SK-N-SH treated with all-trans-retinoic acid at 6 μM for 48 hours (cell line): ENCODE data around the gene DPM2.

ENCODE experiments used
- ATAC-seq: fragments of 200-7000 bp; cut with Tn5 transposase; 3 replicates; pipeline ENCODE4 v1.9.1; 2020; ENCODE audit warnings: mild to moderate bottlenecking, moderate library complexity
- ARNTL ChIP-seq: fragments of 450-650 bp; formaldehyde crosslinking; IDR thresholded peaks from 2 replicates; pipeline ENCODE4 v1.5.0; 2020; ENCODE audit warnings: low read depth, mild to moderate bottlenecking, moderate library complexity, borderline replicate concordance
- BACH2 ChIP-seq: fragments of 250-450 bp; sonication (Bioruptor Pico); IDR thresholded peaks from 2 replicates; pipeline ENCODE4 v1.9.0; 2021; ENCODE audit warnings: mild to moderate bottlenecking, borderline replicate concordance
- ESRRG ChIP-seq: fragments of 250-450 bp; sonication (Bioruptor Pico); IDR thresholded peaks from 2 replicates; pipeline ENCODE4 v1.6.1; 2021; ENCODE audit warnings: mild to moderate bottlenecking
- GLIS3 ChIP-seq: fragments of 250-450 bp; sonication (Bioruptor Pico); IDR thresholded peaks from 2 replicates; pipeline ENCODE4 v1.5.0; 2020; ENCODE audit warnings: mild to moderate bottlenecking, moderate library complexity
- ISL1 ChIP-seq: fragments of 250-450 bp; sonication (Bioruptor Pico); IDR thresholded peaks from 2 replicates; pipeline ENCODE4 v2.1.2; 2022; ENCODE audit warnings: mild to moderate bottlenecking, moderate library complexity
- OSR1 ChIP-seq: fragments of 250-450 bp; sonication (Bioruptor Pico); IDR thresholded peaks from 2 replicates; pipeline ENCODE4 v1.8.0; 2022; ENCODE audit warnings: moderate library complexity, mild to moderate bottlenecking, inconsistent platforms
- PPARA ChIP-seq: fragments of 250-450 bp; sonication (Bioruptor Pico); IDR thresholded peaks from 2 replicates; pipeline ENCODE4 v1.5.0; 2020; ENCODE audit warnings: mild to moderate bottlenecking, borderline replicate concordance
- RARB ChIP-seq: fragments of 250-450 bp; sonication (Bioruptor Pico); IDR thresholded peaks from 2 replicates; pipeline ENCODE4 v1.8.0; 2021; ENCODE audit warnings: mild to moderate bottlenecking, moderate library complexity
- SNAI2 ChIP-seq: fragments of 250-450 bp; sonication (Bioruptor Pico); IDR thresholded peaks from 2 replicates; pipeline ENCODE4 v1.5.0; 2020; ENCODE audit warnings: mild to moderate bottlenecking, moderate library complexity
- TCF4 ChIP-seq: fragments of 250-450 bp; sonication (Bioruptor Pico); IDR thresholded peaks from 2 replicates; pipeline ENCODE4 v1.8.0; 2021; ENCODE audit warnings: mild to moderate bottlenecking, moderate library complexity, borderline replicate concordance
- TOX ChIP-seq: fragments of 250-450 bp; sonication (Bioruptor Pico); IDR thresholded peaks from 2 replicates; pipeline ENCODE4 v1.8.0; 2021; ENCODE audit warnings: mild to moderate bottlenecking, moderate library complexity, borderline replicate concordance
- ZC3H10 ChIP-seq: fragments of 250-450 bp; sonication (Bioruptor Pico); IDR thresholded peaks from 2 replicates; pipeline ENCODE4 v1.5.1; 2021; ENCODE audit warnings: mild to moderate bottlenecking, moderate library complexity
- ZFP3 ChIP-seq: fragments of 250-450 bp; sonication (Bioruptor Pico); IDR thresholded peaks from 2 replicates; pipeline ENCODE4 v1.5.0; 2020; ENCODE audit warnings: mild to moderate bottlenecking, moderate library complexity
- ZFP30 ChIP-seq: fragments of 450-650 bp; formaldehyde crosslinking; IDR thresholded peaks from 2 replicates; pipeline ENCODE4 v1.5.0; 2022; ENCODE audit warnings: mild to moderate bottlenecking, moderate library complexity
- ZNF565 ChIP-seq: fragments of 450-650 bp; formaldehyde crosslinking; conservative IDR thresholded peaks from 2 replicates; pipeline ENCODE4 v1.5.0; 2020; ENCODE audit warnings: low read depth, mild to moderate bottlenecking, moderate library complexity
- ZNF70 ChIP-seq: fragments of 450-650 bp; formaldehyde crosslinking; IDR thresholded peaks from 2 replicates; pipeline ENCODE4 v1.5.0; 2020; ENCODE audit warnings: mild to moderate bottlenecking, moderate library complexity
- ZNF8 ChIP-seq: fragments of 450-650 bp; formaldehyde crosslinking; IDR thresholded peaks from 2 replicates; pipeline ENCODE4 v1.5.0; 2020; ENCODE audit warnings: mild to moderate bottlenecking, moderate library complexity
- TF ChIP-seq, protein P1 (sequence below): fragments of 250-450 bp; sonication (Bioruptor Pico); IDR thresholded peaks from 2 replicates; pipeline ENCODE4 v1.5.1; 2021; ENCODE audit warnings: mild to moderate bottlenecking, moderate library complexity
- TF ChIP-seq, protein P2 (sequence below): fragments of 250-450 bp; sonication (Bioruptor Pico); IDR thresholded peaks from 2 replicates; pipeline ENCODE4 v1.8.0; 2020; ENCODE audit warnings: mild to moderate bottlenecking, moderate library complexity, borderline replicate concordance
- TF ChIP-seq, protein P3 (sequence below): fragments of 250-450 bp; sonication (Bioruptor Pico); IDR thresholded peaks from 2 replicates; pipeline ENCODE4 v1.5.1; 2020; ENCODE audit warnings: low read depth, mild to moderate bottlenecking, moderate library complexity
- TF ChIP-seq, protein P4 (sequence below): fragments of 250-450 bp; sonication (Bioruptor Pico); IDR thresholded peaks from 2 replicates; pipeline ENCODE4 v1.5.0; 2020; ENCODE audit warnings: mild to moderate bottlenecking, moderate library complexity
- TF ChIP-seq, protein P5 (sequence below): fragments of 250-450 bp; sonication (Bioruptor Pico); IDR thresholded peaks from 2 replicates; pipeline ENCODE4 v1.8.0; 2021; ENCODE audit warnings: low read depth, mild to moderate bottlenecking, moderate library complexity, borderline replicate concordance

DPM2 gene

DNA sequence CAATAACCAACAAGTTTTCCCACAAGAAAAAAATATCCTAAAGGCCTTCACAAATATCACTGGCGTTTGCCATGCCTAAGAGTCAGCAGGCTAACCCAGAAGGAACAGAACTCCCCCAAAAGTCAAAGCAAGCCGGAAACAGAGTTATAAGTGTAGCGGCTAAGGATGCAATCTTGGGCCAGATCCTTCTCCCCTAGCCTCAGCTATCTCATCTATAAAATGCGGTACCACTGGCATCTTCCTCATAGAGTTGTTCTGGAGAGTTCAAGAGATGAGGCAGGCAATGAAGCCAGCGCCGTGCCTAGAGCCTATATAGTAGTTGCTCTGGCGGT is 632 bp downstream of the DPM2 start (continued):
- TF ChIP-seq ZFP30 (no peak), ZNF565 (no peak), ZC3H10 (no peak)

DNA sequence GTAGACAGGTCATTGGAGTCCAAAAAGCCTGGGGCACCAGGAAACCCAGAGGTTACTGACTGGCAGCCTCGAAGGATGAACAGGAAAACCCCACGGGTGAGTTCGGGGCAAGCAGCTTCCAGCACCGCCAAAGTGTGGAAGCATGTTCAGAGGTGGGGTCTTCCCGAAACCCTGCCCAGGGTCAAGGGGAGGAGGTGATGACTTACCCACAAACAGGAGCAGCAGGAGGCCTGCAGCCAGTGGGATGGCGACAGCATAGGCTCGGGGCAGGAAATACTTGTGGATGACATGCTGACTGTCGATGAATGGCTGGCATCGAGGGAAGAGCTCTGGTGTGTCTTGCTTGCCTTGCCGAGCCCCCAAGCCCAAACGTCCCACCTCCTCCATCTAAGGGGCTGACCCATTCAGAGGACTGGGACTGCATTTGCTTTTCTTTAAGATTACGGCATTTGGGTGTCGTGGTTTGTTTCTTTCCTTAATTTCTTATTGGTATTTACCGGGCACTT is 1.3 kb downstream of the DPM2 start:
- TF ChIP-seq, protein P1, sequence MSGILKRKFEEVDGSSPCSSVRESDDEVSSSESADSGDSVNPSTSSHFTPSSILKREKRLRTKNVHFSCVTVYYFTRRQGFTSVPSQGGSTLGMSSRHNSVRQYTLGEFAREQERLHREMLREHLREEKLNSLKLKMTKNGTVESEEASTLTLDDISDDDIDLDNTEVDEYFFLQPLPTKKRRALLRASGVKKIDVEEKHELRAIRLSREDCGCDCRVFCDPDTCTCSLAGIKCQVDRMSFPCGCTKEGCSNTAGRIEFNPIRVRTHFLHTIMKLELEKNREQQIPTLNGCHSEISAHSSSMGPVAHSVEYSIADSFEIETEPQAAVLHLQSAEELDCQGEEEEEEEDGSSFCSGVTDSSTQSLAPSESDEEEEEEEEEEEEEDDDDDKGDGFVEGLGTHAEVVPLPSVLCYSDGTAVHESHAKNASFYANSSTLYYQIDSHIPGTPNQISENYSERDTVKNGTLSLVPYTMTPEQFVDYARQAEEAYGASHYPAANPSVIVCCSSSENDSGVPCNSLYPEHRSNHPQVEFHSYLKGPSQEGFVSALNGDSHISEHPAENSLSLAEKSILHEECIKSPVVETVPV (CRISPR knock-in tag) = no peak
- TF ChIP-seq, protein P2, sequence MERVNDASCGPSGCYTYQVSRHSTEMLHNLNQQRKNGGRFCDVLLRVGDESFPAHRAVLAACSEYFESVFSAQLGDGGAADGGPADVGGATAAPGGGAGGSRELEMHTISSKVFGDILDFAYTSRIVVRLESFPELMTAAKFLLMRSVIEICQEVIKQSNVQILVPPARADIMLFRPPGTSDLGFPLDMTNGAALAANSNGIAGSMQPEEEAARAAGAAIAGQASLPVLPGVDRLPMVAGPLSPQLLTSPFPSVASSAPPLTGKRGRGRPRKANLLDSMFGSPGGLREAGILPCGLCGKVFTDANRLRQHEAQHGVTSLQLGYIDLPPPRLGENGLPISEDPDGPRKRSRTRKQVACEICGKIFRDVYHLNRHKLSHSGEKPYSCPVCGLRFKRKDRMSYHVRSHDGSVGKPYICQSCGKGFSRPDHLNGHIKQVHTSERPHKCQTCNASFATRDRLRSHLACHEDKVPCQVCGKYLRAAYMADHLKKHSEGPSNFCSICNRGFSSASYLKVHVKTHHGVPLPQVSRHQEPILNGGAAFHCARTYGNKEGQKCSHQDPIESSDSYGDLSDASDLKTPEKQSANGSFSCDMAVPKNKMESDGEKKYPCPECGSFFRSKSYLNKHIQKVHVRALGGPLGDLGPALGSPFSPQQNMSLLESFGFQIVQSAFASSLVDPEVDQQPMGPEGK = no peak
- TF ChIP-seq ARNTL (no peak), BACH2 (CRISPR knock-in tag) (no peak), TCF4 (CRISPR knock-in tag) (no peak), RARB (CRISPR knock-in tag) (no peak), ESRRG (CRISPR knock-in tag) (no peak), TOX (CRISPR knock-in tag) (no peak), ZFP30 (no peak), ZFP3 (CRISPR knock-in tag) (no peak), SNAI2 (CRISPR knock-in tag) (no peak), ZC3H10 (no peak), ZNF565 (no peak), OSR1 (CRISPR knock-in tag) (no peak), ZNF70 (CRISPR knock-in tag) (no peak)
- TF ChIP-seq, protein P3, sequence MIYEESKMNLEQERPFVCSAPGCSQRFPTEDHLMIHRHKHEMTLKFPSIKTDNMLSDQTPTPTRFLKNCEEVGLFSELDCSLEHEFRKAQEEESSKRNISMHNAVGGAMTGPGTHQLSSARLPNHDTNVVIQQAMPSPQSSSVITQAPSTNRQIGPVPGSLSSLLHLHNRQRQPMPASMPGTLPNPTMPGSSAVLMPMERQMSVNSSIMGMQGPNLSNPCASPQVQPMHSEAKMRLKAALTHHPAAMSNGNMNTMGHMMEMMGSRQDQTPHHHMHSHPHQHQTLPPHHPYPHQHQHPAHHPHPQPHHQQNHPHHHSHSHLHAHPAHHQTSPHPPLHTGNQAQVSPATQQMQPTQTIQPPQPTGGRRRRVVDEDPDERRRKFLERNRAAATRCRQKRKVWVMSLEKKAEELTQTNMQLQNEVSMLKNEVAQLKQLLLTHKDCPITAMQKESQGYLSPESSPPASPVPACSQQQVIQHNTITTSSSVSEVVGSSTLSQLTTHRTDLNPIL (CRISPR knock-in tag) = no peak
- TF ChIP-seq, protein P4, sequence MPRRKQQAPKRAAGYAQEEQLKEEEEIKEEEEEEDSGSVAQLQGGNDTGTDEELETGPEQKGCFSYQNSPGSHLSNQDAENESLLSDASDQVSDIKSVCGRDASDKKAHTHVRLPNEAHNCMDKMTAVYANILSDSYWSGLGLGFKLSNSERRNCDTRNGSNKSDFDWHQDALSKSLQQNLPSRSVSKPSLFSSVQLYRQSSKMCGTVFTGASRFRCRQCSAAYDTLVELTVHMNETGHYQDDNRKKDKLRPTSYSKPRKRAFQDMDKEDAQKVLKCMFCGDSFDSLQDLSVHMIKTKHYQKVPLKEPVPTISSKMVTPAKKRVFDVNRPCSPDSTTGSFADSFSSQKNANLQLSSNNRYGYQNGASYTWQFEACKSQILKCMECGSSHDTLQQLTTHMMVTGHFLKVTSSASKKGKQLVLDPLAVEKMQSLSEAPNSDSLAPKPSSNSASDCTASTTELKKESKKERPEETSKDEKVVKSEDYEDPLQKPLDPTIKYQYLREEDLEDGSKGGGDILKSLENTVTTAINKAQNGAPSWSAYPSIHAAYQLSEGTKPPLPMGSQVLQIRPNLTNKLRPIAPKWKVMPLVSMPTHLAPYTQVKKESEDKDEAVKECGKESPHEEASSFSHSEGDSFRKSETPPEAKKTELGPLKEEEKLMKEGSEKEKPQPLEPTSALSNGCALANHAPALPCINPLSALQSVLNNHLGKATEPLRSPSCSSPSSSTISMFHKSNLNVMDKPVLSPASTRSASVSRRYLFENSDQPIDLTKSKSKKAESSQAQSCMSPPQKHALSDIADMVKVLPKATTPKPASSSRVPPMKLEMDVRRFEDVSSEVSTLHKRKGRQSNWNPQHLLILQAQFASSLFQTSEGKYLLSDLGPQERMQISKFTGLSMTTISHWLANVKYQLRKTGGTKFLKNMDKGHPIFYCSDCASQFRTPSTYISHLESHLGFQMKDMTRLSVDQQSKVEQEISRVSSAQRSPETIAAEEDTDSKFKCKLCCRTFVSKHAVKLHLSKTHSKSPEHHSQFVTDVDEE (CRISPR knock-in tag) = no peak
- TF ChIP-seq, protein P5, sequence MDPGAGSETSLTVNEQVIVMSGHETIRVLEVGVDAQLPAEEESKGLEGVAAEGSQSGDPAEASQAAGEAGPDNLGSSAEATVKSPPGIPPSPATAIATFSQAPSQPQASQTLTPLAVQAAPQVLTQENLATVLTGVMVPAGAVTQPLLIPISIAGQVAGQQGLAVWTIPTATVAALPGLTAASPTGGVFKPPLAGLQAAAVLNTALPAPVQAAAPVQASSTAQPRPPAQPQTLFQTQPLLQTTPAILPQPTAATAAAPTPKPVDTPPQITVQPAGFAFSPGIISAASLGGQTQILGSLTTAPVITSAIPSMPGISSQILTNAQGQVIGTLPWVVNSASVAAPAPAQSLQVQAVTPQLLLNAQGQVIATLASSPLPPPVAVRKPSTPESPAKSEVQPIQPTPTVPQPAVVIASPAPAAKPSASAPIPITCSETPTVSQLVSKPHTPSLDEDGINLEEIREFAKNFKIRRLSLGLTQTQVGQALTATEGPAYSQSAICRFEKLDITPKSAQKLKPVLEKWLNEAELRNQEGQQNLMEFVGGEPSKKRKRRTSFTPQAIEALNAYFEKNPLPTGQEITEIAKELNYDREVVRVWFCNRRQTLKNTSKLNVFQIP (CRISPR knock-in tag) = no peak
- no peak; the same call in 2 of the 3 replicates for ATAC-seq

DNA sequence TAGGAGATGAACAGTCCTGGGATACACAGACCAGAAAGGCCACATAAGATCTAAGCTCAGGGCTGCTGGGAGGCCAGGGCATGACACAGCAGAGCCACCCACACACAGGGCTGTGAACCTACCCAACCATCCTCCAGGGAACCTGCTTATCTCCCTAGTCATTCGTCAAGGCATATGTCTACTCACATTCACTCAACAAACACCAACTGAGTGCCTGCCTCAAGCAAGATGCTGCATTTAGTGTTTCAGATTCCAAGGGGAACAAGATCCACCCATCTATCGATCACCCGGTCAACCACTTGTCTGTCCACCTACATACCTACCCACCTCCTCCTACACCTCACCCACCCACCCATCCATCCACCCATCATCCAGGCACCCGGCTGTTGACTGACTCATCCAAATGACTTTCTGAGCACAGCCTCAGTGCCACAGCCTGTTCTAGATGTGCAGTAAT is 1.9 kb downstream of the DPM2 start:
- ATAC-seq = no peak
- TF ChIP-seq ESRRG (CRISPR knock-in tag) (no peak), ARNTL (no peak), ZFP30 (no peak), SNAI2 (CRISPR knock-in tag) (no peak), PPARA (CRISPR knock-in tag) (no peak)

DNA sequence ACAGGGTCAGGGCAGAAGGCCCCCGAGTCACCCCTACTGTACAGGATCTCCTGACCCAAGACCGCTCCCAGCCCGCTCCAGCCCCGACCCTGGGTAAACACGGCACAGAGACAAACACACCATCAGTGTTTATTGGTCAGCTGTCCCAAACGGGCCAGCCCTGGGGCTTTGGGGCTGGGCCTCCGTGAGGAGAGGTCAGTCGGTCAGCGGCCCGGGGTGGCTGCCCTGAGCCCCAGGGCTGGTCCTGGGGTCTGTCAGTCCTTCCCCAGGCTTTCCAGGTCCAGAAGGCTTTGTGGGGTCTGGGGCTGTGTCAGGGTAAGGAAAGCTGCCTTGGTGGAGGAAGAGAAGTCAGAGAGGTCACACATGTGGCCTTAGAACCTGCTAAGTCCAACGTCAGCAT is 2.7 kb downstream of the DPM2 start:
- ATAC-seq = no peak
- TF ChIP-seq GLIS3 (CRISPR knock-in tag) (no peak), ARNTL (no peak), ISL1 (CRISPR knock-in tag) (no peak), ZC3H10 (no peak), RARB (CRISPR knock-in tag) (no peak), PPARA (CRISPR knock-in tag) (no peak), BACH2 (CRISPR knock-in tag) (no peak), ZNF70 (CRISPR knock-in tag) (no peak), ZNF565 (no peak), OSR1 (CRISPR knock-in tag) (no peak), TCF4 (CRISPR knock-in tag) (no peak), ZNF8 (CRISPR knock-in tag) (no peak), TOX (CRISPR knock-in tag) (no peak)
- TF ChIP-seq, protein P4 (CRISPR knock-in tag) = no peak
- TF ChIP-seq, protein P2 = no peak
